ENCODE results near the gene GRK4.

DNA sequence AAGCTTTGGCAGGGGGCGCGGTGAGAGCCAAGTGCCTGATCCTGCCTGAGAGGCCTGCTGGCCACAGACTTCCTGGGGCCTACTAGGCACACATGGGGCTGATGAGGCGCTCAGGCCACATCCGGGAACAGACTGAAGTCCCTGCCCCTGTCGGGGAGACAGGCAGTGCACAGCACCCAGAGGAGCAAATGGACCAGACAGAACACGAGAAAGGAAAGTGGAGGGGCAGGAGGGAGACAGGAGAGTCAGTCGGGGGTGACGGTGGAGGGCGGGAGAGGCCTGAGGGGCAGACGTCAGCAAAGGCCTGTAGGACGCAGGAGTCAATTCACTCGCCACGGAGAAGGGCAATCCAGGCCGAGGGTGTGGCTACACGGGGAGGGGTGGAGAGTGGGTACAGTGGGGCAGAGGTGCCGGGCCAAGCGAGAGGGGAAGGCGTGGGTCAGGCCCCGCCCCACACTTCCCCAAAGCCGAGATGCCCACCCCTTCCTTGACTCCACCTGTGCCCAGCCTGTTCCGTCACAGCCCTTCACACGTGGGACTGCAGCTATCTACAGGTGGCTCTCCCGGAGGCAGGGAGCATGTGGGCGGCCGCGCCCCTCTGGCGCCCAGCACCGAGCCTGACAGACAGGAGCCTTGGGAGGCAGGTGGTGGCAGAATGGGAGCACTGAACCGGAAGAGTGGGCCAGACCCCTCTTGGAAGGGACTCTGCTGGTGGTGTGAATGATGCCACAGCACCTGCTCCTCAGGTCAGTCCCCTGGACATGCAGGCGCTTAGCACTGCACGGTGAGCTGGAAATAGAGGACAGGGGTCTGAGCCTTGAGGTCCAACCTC lies 20.6 kb upstream of the GRK4 start:
- TF ChIP-seq, protein P1, sequence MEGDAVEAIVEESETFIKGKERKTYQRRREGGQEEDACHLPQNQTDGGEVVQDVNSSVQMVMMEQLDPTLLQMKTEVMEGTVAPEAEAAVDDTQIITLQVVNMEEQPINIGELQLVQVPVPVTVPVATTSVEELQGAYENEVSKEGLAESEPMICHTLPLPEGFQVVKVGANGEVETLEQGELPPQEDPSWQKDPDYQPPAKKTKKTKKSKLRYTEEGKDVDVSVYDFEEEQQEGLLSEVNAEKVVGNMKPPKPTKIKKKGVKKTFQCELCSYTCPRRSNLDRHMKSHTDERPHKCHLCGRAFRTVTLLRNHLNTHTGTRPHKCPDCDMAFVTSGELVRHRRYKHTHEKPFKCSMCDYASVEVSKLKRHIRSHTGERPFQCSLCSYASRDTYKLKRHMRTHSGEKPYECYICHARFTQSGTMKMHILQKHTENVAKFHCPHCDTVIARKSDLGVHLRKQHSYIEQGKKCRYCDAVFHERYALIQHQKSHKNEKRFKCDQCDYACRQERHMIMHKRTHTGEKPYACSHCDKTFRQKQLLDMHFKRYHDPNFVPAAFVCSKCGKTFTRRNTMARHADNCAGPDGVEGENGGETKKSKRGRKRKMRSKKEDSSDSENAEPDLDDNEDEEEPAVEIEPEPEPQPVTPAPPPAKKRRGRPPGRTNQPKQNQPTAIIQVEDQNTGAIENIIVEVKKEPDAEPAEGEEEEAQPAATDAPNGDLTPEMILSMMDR (IDR thresholded peaks at IDR 0.05) = no peak
- TF ChIP-seq POLR2A (IDR thresholded peaks at IDR 0.05) = no peak
- no peak for TF ChIP-seq EP300 (IDR thresholded peaks at IDR 0.05)
- TF ChIP-seq POLR2AphosphoS5 (IDR thresholded peaks at IDR 0.05) = no peak
